HTR-8/SVneo (cell line): ENCODE data around the gene ATOH8.
"Not testable (repeated sequence)": the region's sequence is repeated elsewhere in the genome, so short reads cannot be mapped to it uniquely, and the experiment has no call there.

ENCODE experiments used
- DNase-seq: peaks from one replicate; pipeline ENCODE4 v3.0.0; 2011; ENCODE audit warnings: low spot score, mixed read lengths; ENCODE audit not compliant: insufficient read length
- FAIRE-seq: peaks from 2 replicates; lab custom pipeline; 2011; peaks lifted over from hg19 to GRCh38; lab: Jason Lieb, UNC

The ATOH8 gene

GRCh38 chr2:85813211-85813981 is 59.6 kb downstream of the ATOH8 start:
- DNase-seq (no peak), FAIRE-seq (no peak)

GRCh38 chr2:85813982-85814801 is 60.4 kb downstream of the ATOH8 start:
- FAIRE-seq, result peak; percentile 98

GRCh38 chr2:85814802-85815550 is 61.2 kb downstream of the ATOH8 start:
- DNase-seq (no peak), FAIRE-seq (no peak)

More at GRCh38 chr2:85813982-85814801, 60.4 kb downstream of the ATOH8 start:
- DNase-seq, result peak; percentile 94

- DNase-seq (no peak), FAIRE-seq (no peak)
Observed at GRCh38 chr2:85819811-85820510, 66.2 kb downstream of the ATOH8 start.

GRCh38 chr2:85822766-85823165 is 69.0 kb downstream of the ATOH8 start:
- FAIRE-seq (no peak), DNase-seq (no peak)

GRCh38 chr2:85823951-85824350 is 70.2 kb downstream of the ATOH8 start:
- FAIRE-seq, result no peak
- no peak for DNase-seq

GRCh38 chr2:85826990-85827878 is 73.4 kb downstream of the ATOH8 start:
- FAIRE-seq, result no peak
- DNase-seq, result peak; percentile 76

GRCh38 chr2:85827879-85828569 is 74.2 kb downstream of the ATOH8 start:
- FAIRE-seq, result no peak
- no peak for DNase-seq

GRCh38 chr2:85828725-85829124 is 74.9 kb downstream of the ATOH8 start:
- FAIRE-seq (no peak), DNase-seq (no peak)

- FAIRE-seq, DNase-seq: not testable (repeated sequence)
Observed at GRCh38 chr2:85829394-85829793, 75.6 kb downstream of the ATOH8 start.

GRCh38 chr2:85830645-85831044 is 76.9 kb downstream of the ATOH8 start:
- DNase-seq (no peak), FAIRE-seq (no peak)

- DNase-seq (no peak), FAIRE-seq (no peak)
Observed at GRCh38 chr2:85831735-85832134, 77.9 kb downstream of the ATOH8 start.

- DNase-seq (no peak), FAIRE-seq (no peak)
Observed at GRCh38 chr2:85834466-85834865, 80.7 kb downstream of the ATOH8 start.
